LNCAP (cell line): ENCODE results near the gene CAMSAP3.

Experiments
- CTCF ChIP-seq: fragments of 450-650 bp; IDR thresholded peaks from 2 replicates; pipeline ENCODE4 v1.5.1; 2017; ENCODE audit warnings: mild to moderate bottlenecking

Gene CAMSAP3

GRCh38 chr19:7554565-7554964, 41.1 kb upstream of the CAMSAP3 start:
- TF ChIP-seq CTCF = no peak

- no peak for TF ChIP-seq CTCF
Observed at GRCh38 chr19:7554990-7555864, 40.4 kb upstream of the CAMSAP3 start.

- TF ChIP-seq CTCF = no peak
Observed at GRCh38 chr19:7556696-7557315, 38.9 kb upstream of the CAMSAP3 start.

- no peak for TF ChIP-seq CTCF
Observed at GRCh38 chr19:7558667-7559066, 37.0 kb upstream of the CAMSAP3 start.

- no peak for TF ChIP-seq CTCF
Observed at GRCh38 chr19:7559102-7559501, 36.6 kb upstream of the CAMSAP3 start.

GRCh38 chr19:7560255-7560654, 35.4 kb upstream of the CAMSAP3 start:
- TF ChIP-seq CTCF = no peak

- no peak for TF ChIP-seq CTCF
Observed at GRCh38 chr19:7561325-7561724, 34.3 kb upstream of the CAMSAP3 start.
